GM13976 (cell line): Measurements from ENCODE around the gene TSHZ3.

ENCODE experiments used
- DNase-seq: peaks from one replicate; pipeline ENCODE4 v3.0.0; 2012; ENCODE audit warnings: low spot score
- CTCF ChIP-seq: IDR thresholded peaks from 2 replicates; pipeline ENCODE4 v1.5.1; 2012; ENCODE audit warnings: borderline replicate concordance, mild to moderate bottlenecking; ENCODE audit not compliant: insufficient read depth; ENCODE audit errors: extremely low read depth, missing control alignments, control extremely low read depth
- in situ Hi-C: fragments of 300-500 bp; cut with MboI; formaldehyde crosslinking; loops from one replicate; pipeline ENCODE4 v1.12.0; 2022; ENCODE audit warnings: low sequenced_read_pairs, mixed read lengths, inconsistent platforms; ENCODE audit not compliant: unreplicated experiment

TSHZ3 gene

GRCh38 chr19:31226151-31226935 lies 122.9 kb downstream of the TSHZ3 start:
- no peak for DNase-seq
- in situ Hi-C loops, result no loop called here
- TF ChIP-seq CTCF, result no peak
